HepG2 (cell line): ENCODE results near the gene MKS1. TPM values are rescaled to one million over a fixed set of nuclear protein-coding genes. Genes with fewer than 3 reads are reported as not detected.

Experiments used
- AGO1 ChIP-seq: fragments of 200-400 bp; formaldehyde crosslinking; IDR thresholded peaks from 2 replicates; pipeline ENCODE4 v1.6.1; 2017; ENCODE audit warnings: mild to moderate bottlenecking, low read depth, low read length, moderate library complexity; ENCODE audit not compliant: poor library complexity, severe bottlenecking
- AKAP8 ChIP-seq: sonication (generic); formaldehyde crosslinking; IDR thresholded peaks from 2 replicates; pipeline ENCODE4 v1.5.1; 2020; ENCODE audit warnings: mild to moderate bottlenecking, missing genetic modification reagents
- ELF3 ChIP-seq: IDR thresholded peaks from 2 replicates; pipeline ENCODE4 v1.6.1; 2016; ENCODE audit warnings: missing genetic modification reagents, missing compliant biosample characterization
- GABPA ChIP-seq, 2 experiments: IDR thresholded peaks; 2 replicates each; pipeline ENCODE4 v1.6.1; 2011 to 2016; ENCODE audit warnings: low read depth in 2 of 2, low read length in 1 of 2, missing biosample characterization in 1 of 2, missing genetic modification characterization in 1 of 2
- KAT2B ChIP-seq: fragments of 150-350 bp; IDR thresholded peaks from 2 replicates; pipeline ENCODE4 v1.6.1; 2014; ENCODE audit warnings: low read depth, low read length, borderline replicate concordance
- KDM3A ChIP-seq: IDR thresholded peaks from 2 replicates; pipeline ENCODE4 v1.6.1; 2018; ENCODE audit warnings: low read depth, missing compliant biosample characterization
- KDM5B ChIP-seq: sonication (generic); formaldehyde crosslinking; IDR thresholded peaks from 2 replicates; pipeline ENCODE4 v1.4.0; 2020; ENCODE audit warnings: missing genetic modification reagents, mild to moderate bottlenecking, borderline replicate concordance
- KLF12 ChIP-seq: sonication (generic); formaldehyde crosslinking; IDR thresholded peaks from 2 replicates; pipeline ENCODE4 v1.4.0; 2020; ENCODE audit warnings: missing genetic modification reagents, borderline replicate concordance
- NBN ChIP-seq: fragments of 450-650 bp; conservative IDR thresholded peaks from 2 replicates; pipeline ENCODE4 v1.6.1; 2017
- NCOA5 ChIP-seq: sonication (generic); formaldehyde crosslinking; IDR thresholded peaks from 2 replicates; pipeline ENCODE4 v1.4.0; 2020; ENCODE audit warnings: missing genetic modification reagents
- NR2F2 ChIP-seq: IDR thresholded peaks from 2 replicates; pipeline ENCODE4 v1.6.1; 2012; ENCODE audit warnings: low read depth, inconsistent platforms, borderline replicate concordance
- PLRG1 ChIP-seq: fragments of 450-650 bp; conservative IDR thresholded peaks from 2 replicates; pipeline ENCODE4 v1.6.1; 2016
- SP4 ChIP-seq: sonication (generic); formaldehyde crosslinking; IDR thresholded peaks from 2 replicates; pipeline ENCODE4 v1.8.1; 2023; ENCODE audit warnings: mild to moderate bottlenecking, missing genetic modification reagents
- TAF1 ChIP-seq: sonication (generic); formaldehyde crosslinking; IDR thresholded peaks from 2 replicates; pipeline ENCODE4 v1.4.0; 2020; ENCODE audit warnings: missing genetic modification reagents
- ZFP41 ChIP-seq: sonication (generic); formaldehyde crosslinking; IDR thresholded peaks from 2 replicates; pipeline ENCODE4 v1.4.0; 2020; ENCODE audit warnings: mild to moderate bottlenecking, missing genetic modification reagents, borderline replicate concordance
- ZNF101 ChIP-seq: sonication (generic); formaldehyde crosslinking; IDR thresholded peaks from 2 replicates; pipeline ENCODE4 v1.4.0; 2020; ENCODE audit warnings: mild to moderate bottlenecking, low read depth, missing genetic modification reagents, borderline replicate concordance
- ZNF274 ChIP-seq: sonication (generic); formaldehyde crosslinking; IDR thresholded peaks from 2 replicates; pipeline ENCODE4 v1.5.1; 2020; ENCODE audit warnings: mild to moderate bottlenecking, missing genetic modification reagents
- ZNF329 ChIP-seq: sonication (generic); formaldehyde crosslinking; IDR thresholded peaks from 2 replicates; pipeline ENCODE4 v1.9.0; 2021; ENCODE audit warnings: low read depth, mild to moderate bottlenecking, missing genetic modification reagents
- ZNF678 ChIP-seq: sonication (generic); formaldehyde crosslinking; IDR thresholded peaks from 2 replicates; pipeline ENCODE4 v1.4.0; 2020; ENCODE audit warnings: mild to moderate bottlenecking, missing genetic modification reagents
- ZNF709 ChIP-seq: sonication (generic); formaldehyde crosslinking; IDR thresholded peaks from 2 replicates; pipeline ENCODE4 v1.5.0; 2020; ENCODE audit warnings: mild to moderate bottlenecking, missing genetic modification reagents
- ZNF775 ChIP-seq: sonication (generic); formaldehyde crosslinking; IDR thresholded peaks from 2 replicates; pipeline ENCODE4 v1.4.0; 2020; ENCODE audit warnings: missing genetic modification reagents, mild to moderate bottlenecking, moderate library complexity, borderline replicate concordance
- ZNF781 ChIP-seq: sonication (generic); formaldehyde crosslinking; IDR thresholded peaks from 2 replicates; pipeline ENCODE4 v1.5.1; 2020; ENCODE audit warnings: borderline replicate concordance, mild to moderate bottlenecking, missing genetic modification reagents; ENCODE audit errors: not compliant biosample characterization
- polyA plus RNA-seq, 8 experiments: library from polyadenylated mRNA; depleted of rRNA in 3 of 8; stranded (reverse) in 7 of 8; unstranded in 1 of 8; fragments of >200 nt; fragmentation: Illumina TruSeq in 4 of 8; extraction: Trizol in 4 of 8; gene quantifications; 2 replicates each; pipeline versions ENCODE4 v1.2.1 to v1.2.3, GENCODE V29; 2011 to 2016; ENCODE audit warnings: low read depth in 4 of 8, missing spikeins in 1 of 8, mixed read lengths in 1 of 8; ENCODE audit not compliant: insufficient read depth in 1 of 8
- total RNA-seq, 5 experiments: library from RNA; depleted of rRNA; stranded (reverse); fragments of >200 nt; fragmentation: Illumina TruSeq; extraction: Trizol; gene quantifications; 2 replicates each; pipeline ENCODE4 v1.2.3, GENCODE V29; 2016; ENCODE audit warnings: low read depth in 1 of 5
- TF ChIP-seq, protein P1 (sequence below): sonication (generic); IDR thresholded peaks from 2 replicates; pipeline ENCODE4 v1.6.1; 2016; ENCODE audit warnings: low read depth, borderline replicate concordance
- TF ChIP-seq, protein P2 (sequence below): IDR thresholded peaks from 2 replicates; pipeline ENCODE4 v1.6.1; 2012; ENCODE audit warnings: inconsistent platforms
- TF ChIP-seq, protein P3 (sequence below): sonication (generic); formaldehyde crosslinking; IDR thresholded peaks from 2 replicates; pipeline ENCODE4 v1.4.0; 2020; ENCODE audit warnings: missing genetic modification reagents, borderline replicate concordance
- TF ChIP-seq, protein P4 (sequence below): sonication (generic); formaldehyde crosslinking; IDR thresholded peaks from 2 replicates; pipeline ENCODE4 v1.5.1; 2020; ENCODE audit warnings: mild to moderate bottlenecking, missing genetic modification reagents, borderline replicate concordance

The MKS1 gene
- total and polyA plus RNA-seq, 2 of the 13 experiments (the other 11 are each of a cell fraction or from before 2014, with no cell fraction given) = 16.1 to 26.3 TPM

DNA sequence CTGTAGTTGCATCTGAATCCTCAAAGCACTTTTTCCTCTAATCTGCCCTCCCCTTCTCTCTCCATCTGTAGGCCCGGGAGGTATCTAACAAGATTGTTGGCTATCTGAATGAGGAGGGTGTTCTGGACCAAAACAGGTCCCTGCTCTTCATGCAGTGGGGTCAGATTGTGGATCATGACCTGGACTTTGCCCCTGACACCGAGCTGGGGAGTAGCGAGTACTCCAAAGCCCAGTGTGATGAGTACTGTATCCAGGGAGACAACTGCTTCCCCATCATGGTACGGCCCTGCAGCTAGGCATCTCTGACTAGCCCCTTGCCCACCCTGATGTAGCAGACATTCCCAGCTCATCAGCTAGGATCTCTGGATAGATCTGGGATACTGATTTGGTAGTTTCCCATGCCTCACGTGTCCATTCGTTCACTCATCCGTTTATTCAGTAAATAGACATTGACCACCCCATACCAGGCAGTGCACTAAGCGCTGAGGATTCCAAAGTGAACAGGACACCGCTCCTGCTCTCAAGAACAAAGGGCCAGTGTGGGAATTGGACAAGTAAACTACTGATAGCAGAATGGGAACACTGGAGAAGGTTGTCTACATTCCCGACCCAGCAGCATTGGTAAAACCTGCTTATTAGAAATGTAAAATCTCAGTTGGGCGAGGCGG, 31.4 kb upstream of the MKS1 start (continued):
- TF ChIP-seq, protein P1, sequence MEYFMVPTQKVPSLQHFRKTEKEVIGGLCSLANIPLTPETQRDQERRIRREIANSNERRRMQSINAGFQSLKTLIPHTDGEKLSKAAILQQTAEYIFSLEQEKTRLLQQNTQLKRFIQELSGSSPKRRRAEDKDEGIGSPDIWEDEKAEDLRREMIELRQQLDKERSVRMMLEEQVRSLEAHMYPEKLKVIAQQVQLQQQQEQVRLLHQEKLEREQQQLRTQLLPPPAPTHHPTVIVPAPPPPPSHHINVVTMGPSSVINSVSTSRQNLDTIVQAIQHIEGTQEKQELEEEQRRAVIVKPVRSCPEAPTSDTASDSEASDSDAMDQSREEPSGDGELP = no peak
- TF ChIP-seq GABPA (IDR thresholded peaks at IDR 0.05; ENCODE audit: low read depth, low read length) = no peak
- TF ChIP-seq GABPA (CRISPR knock-in tag; IDR thresholded peaks at IDR 0.05; ENCODE audit: low read depth) = no peak
- TF ChIP-seq TAF1 (CRISPR knock-in tag) = no peak
- TF ChIP-seq ZNF709 = no peak
- TF ChIP-seq ZFP41 (CRISPR knock-in tag) = no peak
- TF ChIP-seq, protein P2, sequence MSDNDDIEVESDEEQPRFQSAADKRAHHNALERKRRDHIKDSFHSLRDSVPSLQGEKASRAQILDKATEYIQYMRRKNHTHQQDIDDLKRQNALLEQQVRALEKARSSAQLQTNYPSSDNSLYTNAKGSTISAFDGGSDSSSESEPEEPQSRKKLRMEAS = no peak
- TF ChIP-seq ZNF781 = no peak
- no peak for TF ChIP-seq NBN
- no peak for TF ChIP-seq ZNF329
- TF ChIP-seq ZNF775 (CRISPR knock-in tag) = no peak
- TF ChIP-seq AGO1 = no peak
- no peak for TF ChIP-seq KDM5B (CRISPR knock-in tag)
- TF ChIP-seq ZNF101 = no peak
- TF ChIP-seq ZNF274 (CRISPR knock-in tag) = no peak
- TF ChIP-seq SP4 (CRISPR knock-in tag) = no peak
- TF ChIP-seq ZNF678 (CRISPR knock-in tag) = no peak
- TF ChIP-seq KDM3A (CRISPR knock-in tag) = no peak
- no peak for TF ChIP-seq PLRG1
- no peak for TF ChIP-seq KAT2B
- TF ChIP-seq AKAP8 (CRISPR knock-in tag) = no peak
- TF ChIP-seq, protein P3, sequence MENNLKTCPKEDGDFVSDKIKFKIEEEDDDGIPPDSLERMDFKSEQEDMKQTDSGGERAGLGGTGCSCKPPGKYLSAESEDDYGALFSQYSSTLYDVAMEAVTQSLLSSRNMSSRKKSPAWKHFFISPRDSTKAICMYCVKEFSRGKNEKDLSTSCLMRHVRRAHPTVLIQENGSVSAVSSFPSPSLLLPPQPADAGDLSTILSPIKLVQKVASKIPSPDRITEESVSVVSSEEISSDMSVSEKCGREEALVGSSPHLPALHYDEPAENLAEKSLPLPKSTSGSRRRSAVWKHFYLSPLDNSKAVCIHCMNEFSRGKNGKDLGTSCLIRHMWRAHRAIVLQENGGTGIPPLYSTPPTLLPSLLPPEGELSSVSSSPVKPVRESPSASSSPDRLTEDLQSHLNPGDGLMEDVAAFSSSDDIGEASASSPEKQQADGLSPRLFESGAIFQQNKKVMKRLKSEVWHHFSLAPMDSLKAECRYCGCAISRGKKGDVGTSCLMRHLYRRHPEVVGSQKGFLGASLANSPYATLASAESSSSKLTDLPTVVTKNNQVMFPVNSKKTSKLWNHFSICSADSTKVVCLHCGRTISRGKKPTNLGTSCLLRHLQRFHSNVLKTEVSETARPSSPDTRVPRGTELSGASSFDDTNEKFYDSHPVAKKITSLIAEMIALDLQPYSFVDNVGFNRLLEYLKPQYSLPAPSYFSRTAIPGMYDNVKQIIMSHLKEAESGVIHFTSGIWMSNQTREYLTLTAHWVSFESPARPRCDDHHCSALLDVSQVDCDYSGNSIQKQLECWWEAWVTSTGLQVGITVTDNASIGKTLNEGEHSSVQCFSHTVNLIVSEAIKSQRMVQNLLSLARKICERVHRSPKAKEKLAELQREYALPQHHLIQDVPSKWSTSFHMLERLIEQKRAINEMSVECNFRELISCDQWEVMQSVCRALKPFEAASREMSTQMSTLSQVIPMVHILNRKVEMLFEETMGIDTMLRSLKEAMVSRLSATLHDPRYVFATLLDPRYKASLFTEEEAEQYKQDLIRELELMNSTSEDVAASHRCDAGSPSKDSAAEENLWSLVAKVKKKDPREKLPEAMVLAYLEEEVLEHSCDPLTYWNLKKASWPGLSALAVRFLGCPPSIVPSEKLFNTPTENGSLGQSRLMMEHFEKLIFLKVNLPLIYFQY (CRISPR knock-in tag) = no peak
- TF ChIP-seq KLF12 (CRISPR knock-in tag) = no peak
- TF ChIP-seq, protein P4, sequence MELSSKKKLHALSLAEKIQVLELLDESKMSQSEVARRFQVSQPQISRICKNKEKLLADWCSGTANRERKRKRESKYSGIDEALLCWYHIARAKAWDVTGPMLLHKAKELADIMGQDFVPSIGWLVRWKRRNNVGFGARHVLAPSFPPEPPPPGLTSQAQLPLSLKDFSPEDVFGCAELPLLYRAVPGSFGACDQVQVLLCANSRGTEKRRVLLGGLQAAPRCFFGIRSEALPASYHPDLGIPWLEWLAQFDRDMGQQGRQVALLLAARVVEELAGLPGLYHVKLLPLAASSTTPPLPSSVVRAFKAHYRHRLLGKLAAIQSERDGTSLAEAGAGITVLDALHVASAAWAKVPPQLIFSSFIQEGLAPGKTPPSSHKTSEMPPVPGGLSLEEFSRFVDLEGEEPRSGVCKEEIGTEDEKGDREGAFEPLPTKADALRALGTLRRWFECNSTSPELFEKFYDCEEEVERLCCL = no peak
- no peak for TF ChIP-seq NR2F2
- TF ChIP-seq ELF3 (CRISPR knock-in tag) = no peak
- TF ChIP-seq NCOA5 (CRISPR knock-in tag) = no peak
